IMR-90 (cell line): Measurements from ENCODE around the gene USP33. TPM values are rescaled to one million over a fixed set of nuclear protein-coding genes. Genes with fewer than 3 reads are reported as not detected.

Experiments
- ATAC-seq: fragments of 200-7000 bp; cut with Tn5 transposase; 2 replicates; pipeline ENCODE4 v1.9.1; 2020; ENCODE audit warnings: low read depth, mild to moderate bottlenecking, moderate library complexity
- BruUV-seq: library from RNA; stranded (reverse); fragments of 400-500 nt; replicated peaks from 2 replicates; lab custom pipeline; 2021; lab: Mats Ljungman, UMichigan
- CTCF ChIA-PET: fragments of 300-600 bp; formaldehyde crosslinking; extraction: SDS; loops from one replicate; lab custom pipeline; 2021; ENCODE audit warnings: antibody characterized with exemption; lab: Yijun Ruan, JAX
- POLR2A ChIA-PET: fragments of 300-600 bp; sonication (Branson Sonifier 250); formaldehyde crosslinking; loops from one replicate; lab custom pipeline; 2022; ENCODE audit warnings: antibody characterized with exemption; ENCODE audit not compliant: unreplicated experiment; lab: Charles Lee
- DNase-seq: peaks from one replicate; pipeline ENCODE4 v3.0.0; 2013
- H2AFZ ChIP-seq: replicated peaks from 2 replicates; pipeline ENCODE3; 2013; ENCODE audit warnings: low read length, mild to moderate bottlenecking; ENCODE audit not compliant: poor library complexity
- H2AK5ac ChIP-seq: 2 replicates; pipeline ENCODE4 v1.6.1; 2013; ENCODE audit warnings: low read depth, low read length, inconsistent platforms
- H2AK9ac ChIP-seq: replicated peaks from 2 replicates; pipeline ENCODE3; 2013; ENCODE audit warnings: mild to moderate bottlenecking, low read depth, low read length, moderate library complexity; ENCODE audit not compliant: poor library complexity
- H2BK120ac ChIP-seq: 2 replicates; pipeline ENCODE4 v1.6.1; 2013; ENCODE audit warnings: low read depth, low read length, inconsistent platforms
- H2BK15ac ChIP-seq: 3 replicates; pipeline ENCODE4 v1.6.1; 2013; ENCODE audit warnings: low read depth, low read length, inconsistent platforms
- H2BK20ac ChIP-seq: 2 replicates; pipeline ENCODE4 v1.6.1; 2013; ENCODE audit warnings: low read depth, mild to moderate bottlenecking, inconsistent platforms, low read length, moderate library complexity
- H2BK5ac ChIP-seq: 2 replicates; pipeline ENCODE4 v1.6.1; 2013; ENCODE audit warnings: mild to moderate bottlenecking, low read depth, low read length, inconsistent platforms; ENCODE audit not compliant: poor library complexity, severe bottlenecking
- H3K14ac ChIP-seq: replicated peaks from 2 replicates; pipeline ENCODE4 v1.6.1; 2013; ENCODE audit warnings: low read depth, low read length, inconsistent platforms
- H3K18ac ChIP-seq: 2 replicates; pipeline ENCODE4 v1.6.1; 2013; ENCODE audit warnings: low read depth, low read length, control low read depth
- H3K23ac ChIP-seq: 2 replicates; pipeline ENCODE4 v1.6.1; 2013; ENCODE audit warnings: low read depth, low read length, inconsistent platforms
- H3K27ac ChIP-seq: 2 replicates; pipeline ENCODE4 v1.5.1; 2013; ENCODE audit warnings: mild to moderate bottlenecking, control low read depth, low read length; ENCODE audit not compliant: insufficient read depth
- H3K27me3 ChIP-seq: 2 replicates; pipeline ENCODE4 v1.6.1; 2013; ENCODE audit warnings: low read length; ENCODE audit not compliant: control insufficient read depth, insufficient read depth
- H3K36me3 ChIP-seq: 2 replicates; pipeline ENCODE4 v1.6.1; 2013; ENCODE audit warnings: low read length, mixed read lengths; ENCODE audit not compliant: control insufficient read depth, insufficient read depth
- H3K4ac ChIP-seq: 2 replicates; pipeline ENCODE4 v1.6.1; 2013; ENCODE audit warnings: low read depth, low read length, inconsistent platforms
- H3K4me1 ChIP-seq: 2 replicates; pipeline ENCODE4 v1.6.1; 2013; ENCODE audit warnings: low read length, mixed read lengths; ENCODE audit not compliant: control insufficient read depth, insufficient read depth
- H3K4me2 ChIP-seq: 2 replicates; pipeline ENCODE4 v1.6.1; 2013; ENCODE audit warnings: low read depth, mild to moderate bottlenecking, control low read depth, low read length, moderate library complexity
- H3K4me3 ChIP-seq: 2 replicates; pipeline ENCODE4 v1.5.1; 2013; ENCODE audit warnings: low read depth, mild to moderate bottlenecking, control low read depth, low read length, moderate library complexity; ENCODE audit not compliant: insufficient read depth
- H3K56ac ChIP-seq: 2 replicates; pipeline ENCODE4 v1.6.1; 2013; ENCODE audit warnings: low read length, inconsistent platforms; ENCODE audit not compliant: insufficient read depth; ENCODE audit errors: extremely low read depth
- H3K79me1 ChIP-seq, 2 experiments: 2 replicates each; pipeline ENCODE4 v1.6.1; 2013; ENCODE audit warnings: low read length in 2 of 2, inconsistent platforms in 1 of 2, low read depth in 1 of 2
- H3K9ac ChIP-seq: 2 replicates; pipeline ENCODE4 v1.6.1; 2013; ENCODE audit warnings: low read depth, low read length, control low read depth
- H3K9me1 ChIP-seq: 2 replicates; pipeline ENCODE4 v1.6.1; 2013; ENCODE audit warnings: low read length, inconsistent platforms; ENCODE audit not compliant: insufficient read depth
- H3K9me3 ChIP-seq: 2 replicates; pipeline ENCODE4 v1.6.1; 2013; ENCODE audit warnings: low read length; ENCODE audit not compliant: control insufficient read depth, insufficient read depth
- H4K20me1 ChIP-seq: 2 replicates; pipeline ENCODE4 v1.6.1; 2013; ENCODE audit warnings: low read length, inconsistent platforms; ENCODE audit not compliant: insufficient read depth
- H4K5ac ChIP-seq: 2 replicates; pipeline ENCODE4 v1.6.1; 2013; ENCODE audit warnings: mild to moderate bottlenecking, low read depth, low read length, control low read depth
- H4K8ac ChIP-seq, 2 experiments: 2 replicates each; pipeline ENCODE4 v1.6.1; 2013; ENCODE audit warnings: low read depth in 2 of 2, low read length in 2 of 2, control low read depth in 1 of 2, inconsistent platforms in 1 of 2
- H4K91ac ChIP-seq: 2 replicates; pipeline ENCODE4 v1.6.1; 2013; ENCODE audit warnings: low read depth, low read length, inconsistent platforms; ENCODE audit not compliant: insufficient read depth
- CEBPB ChIP-seq: IDR thresholded peaks from 2 replicates; pipeline ENCODE4 v1.6.1; 2012; ENCODE audit warnings: low read depth, low read length, improper control_type of control experiment
- MAZ ChIP-seq: IDR thresholded peaks from 2 replicates; pipeline ENCODE4 v1.6.1; 2012; ENCODE audit warnings: low read depth, mild to moderate bottlenecking, low read length, improper control_type of control experiment, moderate library complexity, borderline replicate concordance
- POLR2A ChIP-seq: IDR thresholded peaks from 2 replicates; pipeline ENCODE4 v1.6.1; 2012; ENCODE audit warnings: mild to moderate bottlenecking, low read depth, low read length
- RCOR1 ChIP-seq: IDR thresholded peaks from 2 replicates; pipeline ENCODE4 v1.6.1; 2012; ENCODE audit warnings: mild to moderate bottlenecking, low read length, improper control_type of control experiment; ENCODE audit not compliant: insufficient replicate concordance
- WGBS, 2 experiments: methylation state at CpG; one replicate each; pipeline versions ENCODE4 v1.1.5 to v1.1.7; 2013; ENCODE audit warnings: missing lambda C conversion rate in 2 of 2; ENCODE audit not compliant: insufficient read length in 1 of 2; ENCODE audit errors: extremely low coverage in 2 of 2; 5-methylcytosine and 5-hydroxymethylcytosine counted together
- dilution Hi-C: fragments of 300-500 bp; cut with HindIII; formaldehyde crosslinking; loops from one replicate; pipeline ENCODE4 v1.14.3; 2018; ENCODE audit warnings: low sequenced_read_pairs; ENCODE audit not compliant: unreplicated experiment
- in situ Hi-C: fragments of 300-500 bp; cut with MboI; formaldehyde crosslinking; loops from 3 replicates; pipeline ENCODE4 v1.14.3; 2019; ENCODE audit warnings: low sequenced_read_pairs, inconsistent platforms, mixed read lengths
- intact Hi-C: fragments of 100-400 bp; cut with micrococcal nuclease; formaldehyde crosslinking; loops from 2 replicates; pipeline ENCODE4 v1.10.0; 2022
- polyA plus RNA-seq, 3 experiments: library from polyadenylated mRNA; depleted of rRNA; stranded (reverse); fragments of >200 nt; gene quantifications; 2 replicates each; pipeline ENCODE4 v1.2.3, GENCODE V29; 2012; ENCODE audit warnings: low replicate concordance in 1 of 3
- total RNA-seq: library from RNA; depleted of rRNA; stranded (reverse); fragments of >200 nt; gene quantifications from 2 replicates; pipeline ENCODE4 v1.2.3, GENCODE V29; 2012

Gene USP33
- total and polyA plus RNA-seq, 2 of the 4 experiments (the other 2 are of a cell fraction) = 33.7 to 64.5 TPM

DNA sequence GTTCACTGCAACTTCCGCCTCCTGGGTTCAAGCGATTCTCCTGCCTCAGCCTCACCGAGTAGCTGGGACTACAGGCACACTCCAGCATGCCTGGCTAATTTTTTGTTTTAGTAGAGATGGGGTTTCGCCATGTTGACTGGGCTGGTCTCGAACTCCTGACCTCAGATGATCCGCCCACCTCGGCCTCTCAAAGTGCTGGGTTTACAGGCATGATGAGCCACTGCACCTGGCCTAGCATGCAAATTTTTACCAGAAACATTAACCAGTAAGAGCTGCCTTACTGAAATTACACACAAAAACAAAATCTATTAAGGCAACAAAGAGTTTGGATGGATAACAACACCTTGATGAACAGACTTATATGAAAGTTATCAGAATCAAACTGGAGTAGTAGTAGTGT is 89.3 kb downstream of the USP33 start:
- no peak for DNase-seq
- no peaks in the 10 kb centered on the region for H3K36me3 ChIP-seq
- ChIA-PET POLR2A (no interaction called here), CTCF (no interaction called here)
- no peak overlapping the region for H2BK120ac ChIP-seq
- H3K4me2 ChIP-seq = no peak overlapping the region
- no peak overlapping the region for H2BK20ac ChIP-seq
- TF ChIP-seq MAZ (no peak), CEBPB (no peak), RCOR1 (no peak), POLR2A (no peak)
- dilution Hi-C loops = no loop called here
- intact Hi-C loops = no loop called here
- H2BK5ac ChIP-seq = no peak overlapping the region
- no peak overlapping the region for H3K14ac ChIP-seq
- no peak overlapping the region for H3K27ac ChIP-seq
- H2AFZ ChIP-seq = no peak overlapping the region
- H3K18ac ChIP-seq = no peak overlapping the region
- no peak overlapping the region for H2BK15ac ChIP-seq
- 100% methylated on average over 3 of the region's 7 CpGs; no CpG with 5 or more reads in 1 of the 2 experiments for WGBS, 2 experiments
- peaks cover 2 to 46% of the 10 kb centered on the region in 2 experiments; a peak in 2 of 4 replicates for H3K79me1 ChIP-seq
- no peak overlapping the region for H2AK5ac ChIP-seq
- no peak for ATAC-seq
- H4K5ac ChIP-seq = no peak overlapping the region
- no peaks in the 10 kb centered on the region for H3K27me3 ChIP-seq
- no peaks in the 10 kb centered on the region; the same call in 1 of the 2 replicates for H3K9me1 ChIP-seq
- no peak overlapping the region for H4K8ac ChIP-seq
- no peak overlapping the region for H3K4ac ChIP-seq
- H3K23ac ChIP-seq = no peak overlapping the region
- no peak overlapping the region for H3K4me3 ChIP-seq
- no TSS peak for BruUV-seq
- H3K9me3 ChIP-seq = no peaks in the 10 kb centered on the region
- no peak overlapping the region for H2AK9ac ChIP-seq
- H3K9ac ChIP-seq = no peak overlapping the region
- no peak overlapping the region for H4K91ac ChIP-seq
- H3K4me1 ChIP-seq = peaks cover 15% of the 10 kb centered on the region
- H3K56ac ChIP-seq = no peak overlapping the region
- in situ Hi-C loops = no loop called here
- H4K20me1 ChIP-seq = peaks cover 43% of the 10 kb centered on the region
